Measurements from ENCODE around the gene ZDBF2.
"Not testable (repeated sequence)": the region's sequence is repeated elsewhere in the genome, so short reads cannot be mapped to it uniquely, and the experiment has no call there.

The ZDBF2 gene

DNA sequence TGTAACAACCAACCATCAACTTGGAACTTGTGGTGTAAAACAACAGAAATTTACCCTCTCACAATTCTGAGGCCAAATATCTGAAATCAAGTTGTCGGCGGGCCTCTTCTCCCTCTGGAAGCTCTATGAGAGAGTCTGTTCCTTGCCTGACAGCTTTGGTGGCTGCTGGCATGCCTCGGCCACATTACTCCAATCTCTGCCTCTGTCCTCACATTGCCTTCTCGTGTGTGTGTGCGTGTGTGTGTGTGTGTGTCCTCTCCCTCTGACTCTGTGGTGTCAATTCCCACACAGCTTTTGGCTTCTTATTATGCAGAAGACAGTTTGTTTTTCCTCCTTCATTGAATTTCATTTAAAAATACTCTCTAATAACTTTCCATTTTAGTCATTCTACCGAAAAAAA lies 50.4 kb downstream of the ZDBF2 start:
- H3K4me1 Mint-ChIP-seq (ENCODE audit: low read depth) = no peaks in the 10 kb centered on the region
- H3K9me3 Mint-ChIP-seq = no peaks in the 10 kb centered on the region
- no peaks in the 10 kb centered on the region for H3K27me3 Mint-ChIP-seq
- no peak overlapping the region for H3K4me3 Mint-ChIP-seq
- H3K27ac Mint-ChIP-seq = no peak overlapping the region
- intact Hi-C loops (cut with micrococcal nuclease) = no loop called here
- H3K36me3 Mint-ChIP-seq (ENCODE audit: low read depth) = no peaks in the 10 kb centered on the region

- Mint-ChIP-seq H3K9me3 (no peaks in the 10 kb centered on the region), H3K27me3 (peaks cover 3% of the 10 kb centered on the region), H3K4me1 (ENCODE audit: low read depth) (no peaks in the 10 kb centered on the region), H3K4me3 (no peak overlapping the region), H3K36me3 (ENCODE audit: low read depth) (no peaks in the 10 kb centered on the region), H3K27ac (no peak overlapping the region)
- intact Hi-C loops (cut with micrococcal nuclease) = no loop called here
Measured at GRCh38 chr2:206328974-206329373, 54.5 kb downstream of the ZDBF2 start.

DNA sequence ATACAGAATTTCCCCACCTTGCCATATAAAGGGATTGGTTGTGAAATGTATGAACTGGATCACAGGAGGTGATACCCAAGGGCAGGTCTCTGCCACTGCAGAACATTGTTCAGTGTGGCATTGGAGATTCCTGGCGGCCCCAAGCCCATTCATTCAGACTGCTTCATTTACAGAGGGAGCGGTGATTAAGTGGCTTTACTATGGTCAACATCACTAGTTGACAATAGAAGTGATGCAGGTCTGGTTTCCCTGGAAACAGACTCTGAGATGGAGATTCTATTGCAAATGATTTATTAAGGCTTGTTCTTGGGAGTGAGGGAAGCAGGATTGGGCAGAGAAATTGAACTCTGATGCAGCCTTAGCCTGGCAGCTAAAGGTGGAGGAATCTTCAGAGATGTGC lies 62.4 kb downstream of the ZDBF2 start:
- intact Hi-C loops (cut with micrococcal nuclease) = no loop called here
- Mint-ChIP-seq H3K36me3 (ENCODE audit: low read depth) (no peaks in the 10 kb centered on the region), H3K27ac (no peak overlapping the region), H3K27me3 (peaks cover 3% of the 10 kb centered on the region), H3K4me1 (ENCODE audit: low read depth) (no peaks in the 10 kb centered on the region), H3K4me3 (no peak overlapping the region), H3K9me3 (no peaks in the 10 kb centered on the region)

DNA sequence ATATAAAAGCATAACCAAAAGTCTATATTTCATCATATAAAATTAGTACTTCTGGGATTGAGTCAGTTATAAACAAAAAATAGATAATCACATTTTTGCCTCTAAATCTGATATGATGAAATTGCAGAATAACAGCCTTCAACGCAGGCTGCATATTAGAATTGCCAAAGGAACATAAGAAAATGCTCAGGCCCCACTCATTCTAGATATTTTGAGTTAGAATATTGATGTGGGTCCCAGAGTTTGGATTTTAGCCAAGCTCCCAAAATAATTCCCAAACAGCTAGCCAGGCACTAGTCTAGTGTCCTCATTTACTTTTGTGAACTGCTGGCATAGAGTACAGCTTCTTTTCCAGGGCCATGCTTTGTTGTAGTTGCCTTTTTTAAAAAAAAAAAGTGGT lies 63.5 kb downstream of the ZDBF2 start:
- no peaks in the 10 kb centered on the region for H3K9me3 Mint-ChIP-seq
- no peak overlapping the region for H3K4me3 Mint-ChIP-seq
- peaks cover 2% of the 10 kb centered on the region for H3K27me3 Mint-ChIP-seq
- no peaks in the 10 kb centered on the region for H3K4me1 Mint-ChIP-seq (ENCODE audit: low read depth)
- no peaks in the 10 kb centered on the region for H3K36me3 Mint-ChIP-seq (ENCODE audit: low read depth)
- intact Hi-C loops (cut with micrococcal nuclease) = no loop called here
- H3K27ac Mint-ChIP-seq = no peak overlapping the region

- intact Hi-C loops (cut with micrococcal nuclease) = no loop called here
- peaks cover 9% of the 10 kb centered on the region for H3K9me3 Mint-ChIP-seq
- H3K4me1 Mint-ChIP-seq (ENCODE audit: low read depth) = no peaks in the 10 kb centered on the region
Measured at GRCh38 chr2:206341396-206341795, 66.9 kb downstream of the ZDBF2 start.

DNA sequence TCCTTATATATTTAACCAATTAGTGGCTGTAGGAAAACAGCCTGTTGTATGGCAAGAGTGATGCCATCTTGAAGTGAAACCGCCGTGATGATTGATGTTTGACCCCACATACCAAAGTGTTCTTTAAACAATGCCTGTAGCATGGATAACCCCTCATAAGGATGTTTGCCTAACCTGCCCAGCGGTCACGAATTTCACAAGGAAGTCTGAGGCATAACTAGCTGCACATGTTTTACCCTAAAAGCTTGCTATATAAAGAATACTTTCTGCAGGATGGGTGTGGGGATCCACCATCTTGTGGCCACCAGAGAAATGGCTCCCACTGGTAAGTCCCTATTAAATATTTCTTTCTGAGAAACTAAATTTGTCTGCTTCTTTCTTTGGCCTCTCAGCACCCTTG lies 68.7 kb downstream of the ZDBF2 start:
- Mint-ChIP-seq H3K27ac (no peak overlapping the region), H3K27me3 (no peaks in the 10 kb centered on the region), H3K4me1 (ENCODE audit: low read depth) (no peaks in the 10 kb centered on the region), H3K36me3 (ENCODE audit: low read depth) (no peaks in the 10 kb centered on the region), H3K9me3 (peaks cover 9% of the 10 kb centered on the region), H3K4me3 (no peak overlapping the region)
- intact Hi-C loops (cut with micrococcal nuclease) = no loop called here

More at GRCh38 chr2:206341396-206341795, 66.9 kb downstream of the ZDBF2 start:
- H3K4me3 Mint-ChIP-seq = no peak overlapping the region
- no peaks in the 10 kb centered on the region for H3K36me3 Mint-ChIP-seq (ENCODE audit: low read depth)
- no peak overlapping the region for H3K27ac Mint-ChIP-seq
- H3K27me3 Mint-ChIP-seq = no peaks in the 10 kb centered on the region

DNA sequence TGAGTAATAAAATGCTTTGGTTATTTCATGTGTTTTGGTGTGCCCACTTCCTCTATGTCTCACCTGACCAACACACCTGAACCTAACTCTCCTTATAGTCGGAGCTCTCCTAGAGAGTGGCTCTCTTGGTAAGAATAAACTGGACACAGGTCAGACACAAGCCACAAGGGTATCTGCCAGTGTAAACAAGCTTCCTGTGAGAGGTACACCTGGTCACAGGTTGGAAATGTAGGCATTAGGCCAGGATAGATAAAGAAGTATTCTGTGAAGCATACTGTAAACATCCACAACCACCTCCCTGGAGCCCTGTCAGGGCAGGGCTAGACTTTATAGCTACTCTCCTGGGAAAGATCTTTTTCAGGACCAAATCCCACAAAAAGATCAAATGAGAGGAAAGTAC lies 69.4 kb downstream of the ZDBF2 start:
- H3K27me3 Mint-ChIP-seq = no peaks in the 10 kb centered on the region
- no peak overlapping the region for H3K4me3 Mint-ChIP-seq
- no peaks in the 10 kb centered on the region for H3K36me3 Mint-ChIP-seq (ENCODE audit: low read depth)
- intact Hi-C loops (cut with micrococcal nuclease) = no loop called here
- H3K9me3 Mint-ChIP-seq = peaks cover 9% of the 10 kb centered on the region
- H3K27ac Mint-ChIP-seq = no peak overlapping the region
- no peaks in the 10 kb centered on the region for H3K4me1 Mint-ChIP-seq (ENCODE audit: low read depth)

DNA sequence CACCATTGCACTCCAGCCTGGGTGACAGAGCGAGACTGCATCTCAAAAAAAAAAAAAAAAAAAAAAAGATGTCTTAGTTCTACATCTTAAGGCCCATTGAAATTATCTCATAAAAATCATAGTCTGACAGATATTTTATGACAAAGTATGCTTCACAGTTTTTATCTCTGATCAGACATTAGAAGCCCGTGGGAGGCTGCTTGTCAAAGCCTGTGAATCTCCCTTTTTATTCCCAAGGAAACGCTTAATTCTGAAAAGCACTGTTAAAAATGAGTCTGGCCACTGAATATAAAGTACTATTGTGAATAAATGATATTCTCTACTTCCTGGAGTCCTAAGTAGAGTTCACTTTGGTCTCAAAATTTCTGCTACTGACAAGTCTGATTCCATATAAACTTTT lies 71.1 kb downstream of the ZDBF2 start:
- Mint-ChIP-seq H3K4me3 (no peak overlapping the region), H3K27me3 (no peaks in the 10 kb centered on the region), H3K36me3 (ENCODE audit: low read depth) (no peaks in the 10 kb centered on the region), H3K27ac (no peak overlapping the region), H3K4me1 (ENCODE audit: low read depth) (no peaks in the 10 kb centered on the region), H3K9me3 (peaks cover 9% of the 10 kb centered on the region)
- intact Hi-C loops (cut with micrococcal nuclease) = no loop called here

DNA sequence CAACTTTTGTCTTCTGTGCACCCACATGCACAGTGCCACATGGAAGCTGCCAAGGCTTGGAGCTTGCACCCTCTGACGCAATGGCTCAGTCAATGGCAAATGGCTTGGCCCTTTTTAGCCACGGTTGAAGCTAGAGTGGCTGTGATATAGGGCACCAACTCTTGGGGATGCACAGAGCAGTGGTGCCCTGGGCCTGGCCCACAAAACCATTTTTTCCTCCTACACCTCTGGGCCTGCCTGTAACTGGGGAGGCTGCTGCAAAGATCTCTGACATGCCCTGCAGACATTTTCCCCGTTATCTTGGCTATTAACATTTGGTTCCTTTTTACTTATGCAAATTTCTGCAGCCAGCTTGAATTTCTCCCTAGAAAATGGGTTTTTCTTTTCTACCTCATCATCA lies 74.9 kb downstream of the ZDBF2 start:
- H3K36me3 Mint-ChIP-seq (ENCODE audit: low read depth) = no peaks in the 10 kb centered on the region
- H3K27ac Mint-ChIP-seq = no peak overlapping the region
- H3K27me3 Mint-ChIP-seq = no peaks in the 10 kb centered on the region
- no peak overlapping the region for H3K4me3 Mint-ChIP-seq
- no peaks in the 10 kb centered on the region for H3K4me1 Mint-ChIP-seq (ENCODE audit: low read depth)
- intact Hi-C loops (cut with micrococcal nuclease) = no loop called here
- peaks cover 9% of the 10 kb centered on the region for H3K9me3 Mint-ChIP-seq

DNA sequence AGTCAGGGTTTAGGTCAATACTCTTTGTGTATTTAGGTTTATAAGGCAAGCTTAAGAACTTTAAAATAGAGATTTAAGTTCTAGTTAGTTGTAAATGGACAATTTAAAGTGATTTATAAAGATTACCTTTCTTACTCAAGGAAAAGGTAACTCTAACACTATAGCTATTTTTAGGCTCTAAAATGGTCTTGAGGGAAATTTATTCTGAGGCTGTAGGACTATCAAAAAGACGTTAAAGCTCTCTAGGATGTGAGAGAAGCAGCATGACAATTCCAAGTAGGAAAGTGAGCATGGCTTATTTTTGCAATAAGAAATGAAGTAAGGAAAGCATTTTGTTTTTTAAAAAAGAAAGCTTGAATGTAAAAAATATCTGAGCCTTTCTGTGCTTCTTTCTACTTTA lies 78.1 kb downstream of the ZDBF2 start:
- Mint-ChIP-seq H3K9me3 (peaks cover 7% of the 10 kb centered on the region), H3K27ac (no peak overlapping the region), H3K27me3 (no peaks in the 10 kb centered on the region), H3K4me3 (no peak overlapping the region), H3K36me3 (ENCODE audit: low read depth) (no peaks in the 10 kb centered on the region), H3K4me1 (ENCODE audit: low read depth) (no peaks in the 10 kb centered on the region)
- intact Hi-C loops (cut with micrococcal nuclease) = no loop called here

GRCh38 chr2:206353685-206354084 lies 79.2 kb downstream of the ZDBF2 start:
- Mint-ChIP-seq H3K27me3 (no peaks in the 10 kb centered on the region), H3K36me3 (ENCODE audit: low read depth) (no peaks in the 10 kb centered on the region), H3K4me1 (ENCODE audit: low read depth) (no peaks in the 10 kb centered on the region), H3K9me3 (peaks cover 17% of the 10 kb centered on the region), H3K4me3 (no peak overlapping the region), H3K27ac (no peak overlapping the region)
- intact Hi-C loops (cut with micrococcal nuclease) = no loop called here

- no peaks in the 10 kb centered on the region for H3K4me1 Mint-ChIP-seq (ENCODE audit: low read depth)
- no peak overlapping the region for H3K27ac Mint-ChIP-seq
- H3K27me3 Mint-ChIP-seq = no peaks in the 10 kb centered on the region
- no peaks in the 10 kb centered on the region for H3K36me3 Mint-ChIP-seq (ENCODE audit: low read depth)
- H3K9me3 Mint-ChIP-seq = peaks cover 21% of the 10 kb centered on the region
- H3K4me3 Mint-ChIP-seq = no peak overlapping the region
- intact Hi-C loops (cut with micrococcal nuclease) = no loop called here
Measured at GRCh38 chr2:206354129-206354528, 79.7 kb downstream of the ZDBF2 start.

DNA sequence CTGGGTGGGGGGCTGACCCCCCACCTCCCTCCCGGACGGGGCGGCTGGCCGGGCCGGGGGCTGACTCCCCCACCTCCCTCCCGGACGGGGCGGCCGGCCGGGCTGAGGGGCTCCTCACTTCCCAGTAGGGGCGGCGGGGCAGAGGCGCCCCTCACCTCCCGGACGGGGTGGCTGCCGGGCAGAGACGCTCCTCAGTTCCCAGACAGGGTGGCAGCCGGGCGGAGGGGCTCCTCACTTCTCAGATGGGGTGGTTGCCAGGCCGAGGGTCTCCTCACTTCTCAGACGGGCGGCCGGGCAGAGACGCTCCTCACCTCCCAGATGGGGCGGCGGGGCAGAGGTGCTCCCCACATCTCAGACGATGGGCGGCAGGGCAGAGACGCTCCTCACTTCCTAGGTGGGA lies 82.4 kb downstream of the ZDBF2 start:
- H3K36me3 Mint-ChIP-seq (ENCODE audit: low read depth); H3K4me3 Mint-ChIP-seq; intact Hi-C loops (cut with micrococcal nuclease); H3K27me3 Mint-ChIP-seq; H3K4me1 Mint-ChIP-seq (ENCODE audit: low read depth); H3K27ac Mint-ChIP-seq: not testable (repeated sequence)
- H3K9me3 Mint-ChIP-seq = peaks cover 22% of the 10 kb centered on the region

DNA sequence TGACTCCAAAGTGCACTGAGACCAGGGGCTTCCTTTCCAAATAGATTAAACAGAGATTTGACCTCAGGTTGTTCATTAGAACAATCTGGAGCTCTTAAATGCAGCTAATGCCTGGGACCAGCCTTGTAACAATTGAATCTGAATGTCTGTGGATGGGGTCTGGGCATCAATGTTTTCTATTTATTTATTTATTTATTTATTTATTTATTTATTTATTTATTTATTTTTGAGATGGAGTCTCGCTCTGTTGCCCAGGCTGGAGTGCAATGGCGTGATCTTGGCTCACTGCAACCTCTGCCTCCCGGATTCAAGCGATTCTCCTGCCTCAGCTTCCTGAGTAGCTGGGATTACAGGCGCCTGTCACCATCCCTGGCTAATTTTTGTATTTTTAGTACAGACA lies 86.4 kb downstream of the ZDBF2 start:
- H3K27ac Mint-ChIP-seq; H3K36me3 Mint-ChIP-seq (ENCODE audit: low read depth): not testable (repeated sequence)
- intact Hi-C loops (cut with micrococcal nuclease) = loop anchor here (10.0 kb wide), 1 partner anchor 86 kb away; the partner anchor contains the start of gene ZDBF2

DNA sequence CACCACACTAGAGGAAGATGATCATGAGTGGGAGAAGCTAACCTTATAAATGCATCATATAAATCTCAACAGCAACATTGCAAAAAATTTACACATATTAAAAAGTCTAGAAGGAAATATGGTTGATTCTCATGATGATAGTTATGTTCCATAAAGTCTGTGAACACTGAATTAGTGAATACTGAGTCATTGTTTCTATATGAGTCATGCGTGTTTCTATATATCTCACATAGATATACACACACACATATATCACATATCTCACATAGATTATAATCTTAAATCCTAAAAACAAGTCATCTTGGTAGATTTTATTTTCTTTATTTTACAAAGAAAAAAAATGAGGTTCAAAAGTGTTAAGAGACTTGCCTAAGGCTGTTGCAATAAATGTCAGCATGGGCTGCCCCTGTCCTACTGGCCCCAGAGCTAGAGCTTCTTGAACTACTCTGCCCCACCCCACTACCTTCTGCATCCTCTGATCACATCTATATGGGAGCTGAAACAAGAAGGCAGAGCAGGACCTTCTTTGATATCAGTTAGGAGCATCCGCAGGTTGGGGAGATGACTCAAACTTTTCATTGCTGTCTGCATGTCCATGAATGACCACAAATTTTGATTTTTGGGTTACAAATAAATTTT lies 87.1 kb downstream of the ZDBF2 start:
- peaks cover 22% of the 10 kb centered on the region for H3K9me3 Mint-ChIP-seq
- no peak overlapping the region for H3K27ac Mint-ChIP-seq
- no peaks in the 10 kb centered on the region for H3K36me3 Mint-ChIP-seq (ENCODE audit: low read depth)
- intact Hi-C loops (cut with micrococcal nuclease) = loop anchor here (10.0 kb wide), 1 partner anchor 87 kb away; the partner anchor contains the start of gene ZDBF2
- peaks cover 2% of the 10 kb centered on the region for H3K27me3 Mint-ChIP-seq
- no peak overlapping the region for H3K4me3 Mint-ChIP-seq
- H3K4me1 Mint-ChIP-seq (ENCODE audit: low read depth) = no peaks in the 10 kb centered on the region

More for the DNA sequence above, 86.4 kb downstream of the ZDBF2 start:
- not testable (repeated sequence) for H3K4me1 Mint-ChIP-seq (ENCODE audit: low read depth); H3K4me3 Mint-ChIP-seq; H3K27me3 Mint-ChIP-seq
- H3K9me3 Mint-ChIP-seq = peaks cover 22% of the 10 kb centered on the region

Data from dendritic cell treated with granulocyte-macrophage colony-stimulating factor and Interleukin-4, amounts not matched to agents 40 ng/mL and 50 ng/mL, for 4 days (primary cell).